MCF 10A (cell line): ENCODE data around the gene ODC1. TPM values are rescaled to one million over a fixed set of nuclear protein-coding genes. Genes with fewer than 3 reads are reported as not detected.

Experiments
- BruUV-seq: library from RNA; stranded (reverse); fragments of 400-500 nt; replicated peaks from 2 replicates; lab custom pipeline; 2021; lab: Mats Ljungman, UMichigan
- CTCF ChIA-PET: fragments of 300-600 bp; sonication (Branson Sonifier 250); formaldehyde crosslinking; extraction: SDS; loops from one replicate; lab custom pipeline; 2021; ENCODE audit warnings: antibody characterized with exemption, inconsistent platforms; lab: Yijun Ruan, JAX
- POLR2A ChIA-PET: fragments of 300-600, 350-650 bp; sonication (Branson Sonifier 250); formaldehyde crosslinking; extraction: SDS; loops from one replicate; lab custom pipeline; 2020; ENCODE audit warnings: antibody characterized with exemption, inconsistent platforms; lab: Yijun Ruan, JAX
- DNase-seq: peaks from one replicate; pipeline ENCODE4 v3.0.0-alpha.2; 2018; ENCODE audit not compliant: unreplicated experiment
- H3K27ac Mint-ChIP-seq: one replicate; pipeline ENCODE4 v1.8.0; 2022; ENCODE audit warnings: mild to moderate bottlenecking, low read depth, mixed read lengths; ENCODE audit not compliant: unreplicated experiment
- H3K27me3 Mint-ChIP-seq: one replicate; pipeline ENCODE4 v1.8.0; 2022; ENCODE audit warnings: mixed read lengths; ENCODE audit not compliant: insufficient read depth, unreplicated experiment
- H3K36me3 Mint-ChIP-seq: one replicate; pipeline ENCODE4 v1.8.0; 2022; ENCODE audit warnings: mild to moderate bottlenecking, moderate library complexity, mixed read lengths; ENCODE audit not compliant: insufficient read depth, unreplicated experiment
- H3K4me1 Mint-ChIP-seq: one replicate; pipeline ENCODE4 v1.8.0; 2022; ENCODE audit warnings: mixed read lengths; ENCODE audit not compliant: insufficient read depth, unreplicated experiment
- H3K4me3 Mint-ChIP-seq: one replicate; pipeline ENCODE4 v1.8.0; 2022; ENCODE audit warnings: mild to moderate bottlenecking, moderate library complexity, mixed read lengths; ENCODE audit not compliant: unreplicated experiment
- H3K9me3 Mint-ChIP-seq: one replicate; pipeline ENCODE4 v1.8.0; 2022; ENCODE audit warnings: mixed read lengths; ENCODE audit not compliant: unreplicated experiment
- intact Hi-C: fragments of 100-400 bp; cut with micrococcal nuclease; formaldehyde crosslinking; loops from 2 replicates; pipeline ENCODE4 v1.14.1; 2022
- total RNA-seq: library from RNA; stranded (reverse); gene quantifications from 2 replicates; pipeline ENCODE4 v1.2.3, GENCODE V29; 2022
- TF ChIP-seq, protein P1 (sequence below): fragments of 200-600 bp; IDR thresholded peaks from one replicate; pipeline ENCODE4 v1.8.0; 2022; ENCODE audit warnings: antibody characterized with exemption, mild to moderate bottlenecking; ENCODE audit not compliant: unreplicated experiment

Gene ODC1
- total RNA-seq, 1 experiment from 2014 or later: 341 TPM

DNA sequence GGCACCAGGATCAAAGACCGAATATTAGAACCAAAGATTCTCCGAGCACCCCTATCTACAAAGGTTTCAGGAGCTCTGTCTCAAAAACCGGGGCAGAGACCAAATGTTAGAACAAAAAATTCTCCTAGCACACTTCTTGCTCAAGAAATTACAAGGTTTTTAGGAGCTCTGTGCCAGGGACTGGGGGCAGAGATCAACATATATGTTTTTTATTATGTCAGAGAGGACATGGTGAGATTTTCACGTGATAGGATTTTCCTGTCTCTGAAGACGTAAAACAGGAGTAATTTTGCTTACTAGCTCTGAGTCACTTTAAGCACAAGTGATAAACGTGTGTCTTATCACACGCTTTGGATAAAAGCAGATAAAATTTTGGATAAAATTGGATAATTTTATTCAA is 34.8 kb upstream of the ODC1 start:
- Mint-ChIP-seq H3K36me3 (no peaks in the 10 kb centered on the region), H3K27ac (no peak overlapping the region), H3K27me3 (peaks cover 46% of the 10 kb centered on the region), H3K9me3 (no peaks in the 10 kb centered on the region), H3K4me3 (no peak overlapping the region), H3K4me1 (peaks cover 9% of the 10 kb centered on the region)
- intact Hi-C loops: no loop called here
- ChIA-PET POLR2A (interaction anchor here (1.1 kb wide), 1 partner anchor 32 kb away, joined by 3 read pairs; no protein-coding TSS in a partner anchor), CTCF (no interaction called here)
- BruUV-seq: no TSS peak
- TF ChIP-seq, protein P1, sequence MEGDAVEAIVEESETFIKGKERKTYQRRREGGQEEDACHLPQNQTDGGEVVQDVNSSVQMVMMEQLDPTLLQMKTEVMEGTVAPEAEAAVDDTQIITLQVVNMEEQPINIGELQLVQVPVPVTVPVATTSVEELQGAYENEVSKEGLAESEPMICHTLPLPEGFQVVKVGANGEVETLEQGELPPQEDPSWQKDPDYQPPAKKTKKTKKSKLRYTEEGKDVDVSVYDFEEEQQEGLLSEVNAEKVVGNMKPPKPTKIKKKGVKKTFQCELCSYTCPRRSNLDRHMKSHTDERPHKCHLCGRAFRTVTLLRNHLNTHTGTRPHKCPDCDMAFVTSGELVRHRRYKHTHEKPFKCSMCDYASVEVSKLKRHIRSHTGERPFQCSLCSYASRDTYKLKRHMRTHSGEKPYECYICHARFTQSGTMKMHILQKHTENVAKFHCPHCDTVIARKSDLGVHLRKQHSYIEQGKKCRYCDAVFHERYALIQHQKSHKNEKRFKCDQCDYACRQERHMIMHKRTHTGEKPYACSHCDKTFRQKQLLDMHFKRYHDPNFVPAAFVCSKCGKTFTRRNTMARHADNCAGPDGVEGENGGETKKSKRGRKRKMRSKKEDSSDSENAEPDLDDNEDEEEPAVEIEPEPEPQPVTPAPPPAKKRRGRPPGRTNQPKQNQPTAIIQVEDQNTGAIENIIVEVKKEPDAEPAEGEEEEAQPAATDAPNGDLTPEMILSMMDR: no peak
- no peak for DNase-seq

DNA sequence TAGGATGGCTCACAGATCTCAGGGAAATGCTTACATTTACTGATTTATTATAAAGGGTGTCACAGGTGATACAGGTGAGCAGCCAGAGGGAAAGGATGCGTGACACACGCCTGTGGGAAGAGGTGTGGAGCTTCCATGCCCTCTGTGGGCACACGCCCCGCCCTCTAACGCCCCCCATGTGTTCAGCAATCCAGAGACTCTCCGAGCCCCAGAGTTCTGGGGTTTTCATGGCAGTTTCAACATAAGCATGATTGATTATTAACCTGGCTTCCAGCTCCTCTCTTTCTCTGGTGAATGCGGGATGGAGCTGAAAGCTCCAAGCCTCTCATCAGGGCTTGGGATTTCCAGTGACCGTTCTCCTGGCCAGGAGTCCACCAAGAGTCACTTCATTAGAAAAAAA is 34.3 kb upstream of the ODC1 start:
- H3K36me3 Mint-ChIP-seq: no peaks in the 10 kb centered on the region
- POLR2A ChIA-PET: interaction anchor here (1.1 kb wide), 2 partner anchors 31 to 32 kb away, joined by 3 to 4 read pairs; no protein-coding TSS in a partner anchor
- TF ChIP-seq, protein P1: no peak
- no TSS peak for BruUV-seq
- H3K4me3 Mint-ChIP-seq: no peak overlapping the region
- H3K9me3 Mint-ChIP-seq: no peaks in the 10 kb centered on the region
- H3K27me3 Mint-ChIP-seq: peaks cover 44% of the 10 kb centered on the region
- CTCF ChIA-PET: interaction anchor here (0.6 kb wide), 1 partner anchor 404 kb away, joined by 4 read pairs; no protein-coding TSS in a partner anchor
- DNase-seq: no peak
- H3K27ac Mint-ChIP-seq: no peak overlapping the region
- peaks cover 9% of the 10 kb centered on the region for H3K4me1 Mint-ChIP-seq
- intact Hi-C loops: no loop called here

- CTCF ChIA-PET: interaction anchor here (0.6 kb wide), 3 partner anchors 29 to 880 kb away, joined by 3 to 4 read pairs (median 4); no protein-coding TSS in a partner anchor
- BruUV-seq: no TSS peak
- TF ChIP-seq, protein P1: no peak
- Mint-ChIP-seq H3K36me3 (no peaks in the 10 kb centered on the region), H3K4me3 (no peak overlapping the region), H3K4me1 (peaks cover 9% of the 10 kb centered on the region), H3K9me3 (no peaks in the 10 kb centered on the region), H3K27me3 (peaks cover 44% of the 10 kb centered on the region), H3K27ac (no peak overlapping the region)
- intact Hi-C loops: no loop called here
- POLR2A ChIA-PET: interaction anchor here (1.1 kb wide), 1 partner anchor 30 kb away, joined by 4 read pairs; no protein-coding TSS in a partner anchor
- no peak for DNase-seq
Observed at GRCh38 chr2:10481666-10482157, 33.6 kb upstream of the ODC1 start.

DNA sequence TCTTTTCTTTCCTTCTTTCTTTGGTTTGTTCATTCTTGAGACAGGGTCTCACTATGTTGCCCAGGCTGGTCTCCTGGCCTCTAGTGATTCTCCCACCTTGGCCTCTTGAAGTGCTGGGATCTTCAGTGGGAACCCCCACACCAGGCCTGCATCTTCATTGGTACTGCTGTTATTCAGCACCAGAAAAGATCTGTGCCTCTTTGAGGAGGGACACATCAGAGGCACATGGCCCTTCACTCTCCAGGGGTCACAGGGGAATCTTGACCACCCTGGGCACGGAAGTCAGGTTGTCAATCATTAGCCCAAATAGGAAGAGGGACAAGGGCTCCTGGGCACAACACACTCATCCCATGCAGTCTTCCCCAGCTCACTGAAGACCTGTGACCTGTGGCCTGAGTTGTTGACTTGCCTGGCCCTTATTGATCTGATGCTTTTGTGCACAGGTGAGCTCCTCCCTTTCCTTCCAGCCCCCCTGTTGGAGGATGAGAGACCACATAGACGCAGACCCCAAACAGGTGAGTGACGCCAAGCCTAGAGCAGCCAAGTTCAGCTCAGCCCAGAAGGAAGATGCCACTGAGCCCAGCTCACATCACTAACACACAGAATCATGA is 33.0 kb upstream of the ODC1 start:
- Mint-ChIP-seq H3K4me1 (peaks cover 9% of the 10 kb centered on the region), H3K36me3 (no peaks in the 10 kb centered on the region), H3K4me3 (no peak overlapping the region), H3K27ac (no peak overlapping the region), H3K27me3 (peaks cover 44% of the 10 kb centered on the region), H3K9me3 (no peaks in the 10 kb centered on the region)
- CTCF ChIA-PET: interaction anchor here (0.6 kb wide), 1 partner anchor 879 kb away, joined by 4 read pairs; no protein-coding TSS in a partner anchor
- TF ChIP-seq, protein P1: no peak
- DNase-seq: no peak
- intact Hi-C loops: no loop called here
- POLR2A ChIA-PET: no interaction called here
- no TSS peak for BruUV-seq
